K562 (cell line): ENCODE data around the gene ACBD3. TPM values are rescaled to one million over a fixed set of nuclear protein-coding genes. Genes with fewer than 3 reads are reported as not detected.

Source experiments
- FOXM1 ChIP-seq, 2 experiments: fragments of 450-650 bp in 1 of 2; sonication (generic) in 1 of 2; formaldehyde crosslinking in 1 of 2; IDR thresholded peaks; 2 replicates each; pipeline versions ENCODE4 v1.6.1 to v1.9.0; 2017 to 2022; ENCODE audit warnings: low read depth in 2 of 2, mild to moderate bottlenecking in 2 of 2, missing genetic modification reagents in 1 of 2, moderate library complexity in 1 of 2
- FOXP4 ChIP-seq: sonication (generic); formaldehyde crosslinking; IDR thresholded peaks from 2 replicates; pipeline ENCODE4 v1.8.0; 2022; ENCODE audit warnings: mild to moderate bottlenecking, missing genetic modification reagents, borderline replicate concordance
- IRF9 ChIP-seq: fragments of 450-650 bp; IDR thresholded peaks from 2 replicates; pipeline ENCODE4 v1.6.1; 2016; ENCODE audit warnings: missing biosample characterization, missing genetic modification characterization
- LCOR ChIP-seq: sonication (generic); formaldehyde crosslinking; IDR thresholded peaks from 2 replicates; pipeline ENCODE4 v1.8.0; 2022; ENCODE audit warnings: mild to moderate bottlenecking, missing genetic modification reagents
- MGA ChIP-seq: fragments of 450-650 bp; IDR thresholded peaks from 2 replicates; pipeline ENCODE4 v1.6.1; 2016; ENCODE audit warnings: mild to moderate bottlenecking, moderate library complexity
- NRF1 ChIP-seq, 2 experiments: fragments of 450-650 bp; IDR thresholded peaks in 1 of 2; conservative IDR thresholded peaks in 1 of 2; 2 replicates each; pipeline ENCODE4 v1.6.1; 2014; ENCODE audit warnings: mild to moderate bottlenecking in 2 of 2
- TEAD4 ChIP-seq, 2 experiments: sonication (generic) in 1 of 2; formaldehyde crosslinking in 1 of 2; IDR thresholded peaks; 2 replicates each; pipeline versions ENCODE4 v1.6.1 to v1.8.0; 2012 to 2022; ENCODE audit warnings: borderline replicate concordance in 1 of 2, inconsistent platforms in 1 of 2, low read length in 1 of 2, mild to moderate bottlenecking in 1 of 2, missing genetic modification reagents in 1 of 2
- ZNF23 ChIP-seq: fragments of 250-450 bp; sonication (Bioruptor Pico); IDR thresholded peaks from 2 replicates; pipeline ENCODE4 v1.4.0; 2020; ENCODE audit warnings: mild to moderate bottlenecking
- ZNF41 ChIP-seq: fragments of 250-450 bp; sonication (Bioruptor Pico); conservative IDR thresholded peaks from 2 replicates; pipeline ENCODE4 v1.4.0; 2020; ENCODE audit warnings: mild to moderate bottlenecking
- ZSCAN29 ChIP-seq: fragments of 450-650 bp; IDR thresholded peaks from 2 replicates; pipeline ENCODE4 v1.6.1; 2017
- polyA plus RNA-seq, 8 experiments: library from polyadenylated mRNA; depleted of rRNA in 4 of 8; stranded (reverse) in 5 of 8; unstranded in 3 of 8; fragments of >200 nt; fragmentation: Nextera tagmentation in 2 of 8; fragmentation: Illumina TruSeq in 1 of 8; extraction: Ambion mirVana in 2 of 8; extraction: Trizol in 1 of 8; gene quantifications; 2 replicates each; pipeline versions ENCODE4 v1.2.1 to v1.2.3, GENCODE V29; 2011 to 2014; ENCODE audit warnings: inconsistent platforms in 1 of 8, missing spikeins in 1 of 8
- total RNA-seq, 7 experiments: library from RNA; depleted of rRNA in 6 of 7; stranded (reverse); fragments of >200 nt in 6 of 7; fragmentation: Illumina TruSeq in 2 of 7; extraction: Trizol in 2 of 7; gene quantifications; 2 replicates each; pipeline versions ENCODE4 v1.2.1 to v1.2.3, GENCODE V29; 2011 to 2021; ENCODE audit warnings: low replicate concordance in 1 of 7

ACBD3 gene
- total and polyA plus RNA-seq, 9 of the 15 experiments (the other 6 are each of a cell fraction or from before 2014, with no cell fraction given): 11.1 to 36.7 (median 26.9) TPM

- no peak for TF ChIP-seq MGA
- TF ChIP-seq LCOR (CRISPR knock-in tag): no peak
- TF ChIP-seq FOXP4 (CRISPR knock-in tag): no peak
- TF ChIP-seq ZSCAN29: no peak
- no peak for TF ChIP-seq ZNF23 (CRISPR knock-in tag)
- TF ChIP-seq IRF9: no peak
- TF ChIP-seq NRF1 (conservative IDR thresholded peaks at IDR 0.05 in 1 of 2, IDR thresholded peaks at IDR 0.05 in 1 of 2): peak; percentile 77 to 81
- no peak for TF ChIP-seq ZNF41 (CRISPR knock-in tag)
- peak; percentile 24; the same call in 1 of the 2 replicates for TF ChIP-seq TEAD4 (IDR thresholded peaks at IDR 0.05; ENCODE audit: low read length)
- no peak for TF ChIP-seq TEAD4 (CRISPR knock-in tag; IDR thresholded peaks at IDR 0.05; ENCODE audit: borderline replicate concordance)
- TF ChIP-seq FOXM1 (IDR thresholded peaks at IDR 0.05; ENCODE audit: low read depth): no peak
- TF ChIP-seq FOXM1 (CRISPR knock-in tag; IDR thresholded peaks at IDR 0.05; ENCODE audit: low read depth): no peak
Observed at GRCh38 chr1:226109829-226110248, 76.7 kb downstream of the ACBD3 start (continued).
